ENCODE data around the gene GPC3.

DNA sequence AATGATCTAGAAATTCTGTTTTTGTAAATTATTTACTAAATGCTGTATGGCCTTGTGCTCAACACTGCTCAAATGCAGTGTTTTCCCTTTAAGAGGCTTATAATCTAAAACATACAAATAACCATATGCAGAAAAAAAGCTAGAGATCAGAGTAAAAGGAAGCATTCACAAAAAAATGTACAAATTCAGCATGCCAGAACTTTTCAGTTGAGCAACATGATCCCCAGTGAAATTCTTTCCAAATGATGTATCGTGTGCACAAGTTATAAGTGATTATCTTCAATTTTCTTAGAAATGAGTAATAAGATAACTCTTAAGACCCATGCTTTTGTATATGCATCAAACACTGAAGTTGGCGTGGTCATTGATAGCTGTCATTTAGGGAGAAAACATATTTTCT is 5.0 kb downstream of the GPC3 start:
- no peak for TF ChIP-seq YY1 (IDR thresholded peaks at IDR 0.05; ENCODE audit: insufficient read depth, insufficient read length)
- TF ChIP-seq ZNF274 (IDR thresholded peaks at IDR 0.05; ENCODE audit: low read depth, low read length): no peak
